GM18858 (cell line): Measurements from ENCODE around the gene IDH3A.

Experiments used
- ATAC-seq: cut with Tn5 transposase; IDR thresholded peaks from one replicate; pipeline ENCODE4 v1.9.1; 2021; ENCODE audit not compliant: unreplicated experiment

Gene IDH3A

DNA sequence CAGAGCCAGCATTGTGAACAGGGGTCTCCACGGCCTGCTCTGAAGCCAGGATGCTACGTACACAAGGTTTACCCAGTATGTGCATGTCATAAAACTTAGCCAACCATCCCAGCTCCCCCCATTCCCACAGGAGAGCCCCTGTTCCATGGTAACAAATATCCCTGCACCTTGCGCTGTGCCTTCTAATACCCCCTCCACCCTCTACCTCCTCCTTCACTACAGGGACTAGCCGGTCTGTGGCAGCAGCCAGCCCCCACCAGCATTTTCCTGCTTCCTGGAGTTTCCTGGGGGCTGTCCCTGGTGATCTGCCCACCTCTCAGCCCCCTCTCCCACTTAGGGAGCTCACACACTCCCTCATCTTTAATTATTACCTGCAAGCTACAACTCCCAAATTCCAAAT lies 64.8 kb downstream of the IDH3A start:
- no peak for ATAC-seq

DNA sequence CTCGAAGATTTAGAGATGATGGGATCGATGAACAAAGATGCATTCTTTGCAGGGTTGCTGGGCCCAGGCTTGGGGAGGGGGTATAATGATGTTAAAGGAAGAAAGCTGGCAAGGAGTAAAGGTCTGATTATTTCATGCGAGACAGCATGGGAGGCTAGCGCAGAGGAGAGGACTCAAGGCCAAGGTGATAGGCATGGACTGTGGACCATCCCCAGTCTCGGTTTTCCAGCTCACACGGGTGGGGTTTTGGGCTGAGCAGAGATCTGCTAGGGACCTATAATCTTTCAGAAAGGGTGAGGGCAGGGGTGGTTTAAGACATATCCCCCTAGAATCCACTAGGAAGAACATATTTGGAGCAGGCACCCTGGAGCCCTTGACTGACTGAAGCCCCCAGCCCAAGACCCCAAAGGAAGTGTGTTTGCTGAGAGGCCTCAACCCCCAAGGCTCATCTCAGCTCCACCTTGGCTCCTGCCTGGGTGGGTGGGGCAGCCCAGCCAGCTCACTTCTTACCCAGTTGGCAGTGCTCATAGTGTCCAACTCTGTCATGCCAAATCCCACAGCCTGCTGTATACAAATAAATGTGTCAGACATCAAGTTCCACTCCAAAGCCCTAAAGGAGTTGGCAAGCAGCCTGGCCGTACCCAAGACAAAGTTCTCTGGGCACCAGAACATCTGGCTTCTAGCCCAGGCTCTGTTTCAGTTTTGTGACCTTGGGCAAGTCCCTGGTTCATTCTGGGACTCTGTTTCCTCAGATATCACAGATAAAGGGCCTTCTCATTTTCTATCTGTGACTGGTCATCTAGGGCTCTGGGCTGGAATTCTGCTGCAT lies 67.3 kb downstream of the IDH3A start:
- no peak for ATAC-seq

DNA sequence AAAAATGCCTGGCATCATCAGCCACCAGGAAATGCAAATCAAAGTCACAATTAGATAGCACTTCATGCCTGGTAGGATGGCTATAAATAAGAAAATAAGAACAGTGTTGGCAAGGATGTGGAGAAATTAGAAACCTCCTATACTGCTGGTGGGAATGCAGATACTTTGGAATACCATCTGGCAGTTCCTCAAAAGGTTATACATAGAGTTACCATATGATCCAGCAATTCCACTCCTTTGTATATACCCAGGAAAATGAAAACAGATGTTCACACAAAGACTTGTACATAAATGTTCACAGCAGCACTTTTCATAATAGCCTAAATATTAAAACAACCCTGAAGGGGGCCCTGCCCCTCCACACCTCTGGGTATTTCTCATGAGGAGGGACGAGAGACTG lies 71.6 kb downstream of the IDH3A start:
- ATAC-seq: no peak
